Adipocyte (in vitro differentiated cells): ENCODE results near the gene ARL14.

ENCODE experiments used
- DNase-seq: peaks from one replicate; pipeline ENCODE4 v3.0.0-alpha.2; 2015; ENCODE audit warnings: low read depth
- H3K27me3 ChIP-seq: replicated peaks from 2 replicates; pipeline ENCODE4 v1.7.0; 2013; ENCODE audit warnings: mild to moderate bottlenecking, low read length, moderate library complexity; ENCODE audit not compliant: control insufficient read depth, insufficient read depth
- H3K36me3 ChIP-seq: 2 replicates; pipeline ENCODE4 v1.7.0; 2013; ENCODE audit warnings: low read length, mild to moderate bottlenecking, moderate library complexity; ENCODE audit not compliant: control insufficient read depth, insufficient read depth, severe bottlenecking
- H3K4me1 ChIP-seq: 2 replicates; pipeline ENCODE4 v1.7.0; 2013; ENCODE audit warnings: mild to moderate bottlenecking, low read length, moderate library complexity; ENCODE audit not compliant: control insufficient read depth, insufficient read depth
- H3K4me3 ChIP-seq: 2 replicates; pipeline ENCODE4 v1.7.0; 2013; ENCODE audit warnings: mild to moderate bottlenecking, low read length, moderate library complexity
- H3K9ac ChIP-seq: 2 replicates; pipeline ENCODE4 v1.7.0; 2013; ENCODE audit warnings: mild to moderate bottlenecking, low read length, moderate library complexity
- H3K9me3 ChIP-seq: 2 replicates; pipeline ENCODE4 v1.7.0; 2013; ENCODE audit warnings: mild to moderate bottlenecking, low read length, moderate library complexity; ENCODE audit not compliant: control insufficient read depth

ARL14 gene

GRCh38 chr3:160653512-160653911, 23.4 kb upstream of the ARL14 start:
- Histone ChIP-seq H3K4me1 (no peaks in the 10 kb centered on the region), H3K27me3 (no peaks in the 10 kb centered on the region), H3K4me3 (no peak overlapping the region), H3K36me3 (no peaks in the 10 kb centered on the region), H3K9ac (no peak overlapping the region), H3K9me3 (no peaks in the 10 kb centered on the region)
- no peak for DNase-seq

DNA sequence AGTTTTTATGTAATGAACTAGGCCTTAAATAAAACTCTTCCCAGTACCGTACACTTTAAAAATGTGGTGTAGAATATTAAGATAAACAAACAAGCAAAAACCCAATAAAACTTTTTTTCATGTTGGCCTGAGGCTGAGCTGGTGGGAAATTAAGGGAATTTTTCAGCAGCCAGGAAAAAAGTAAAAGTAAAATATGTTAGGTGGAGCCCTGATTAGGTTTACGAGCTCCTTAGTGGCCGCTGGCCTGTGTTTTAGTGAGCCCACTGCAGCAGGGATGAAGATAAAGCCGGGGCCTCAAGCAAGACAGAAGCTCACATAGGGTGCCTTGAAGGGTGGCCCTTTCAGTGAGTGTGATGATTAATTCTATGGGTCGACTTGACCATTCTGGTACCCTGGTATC, 16.1 kb upstream of the ARL14 start:
- no peaks in the 10 kb centered on the region for H3K36me3 ChIP-seq
- H3K27me3 ChIP-seq = no peaks in the 10 kb centered on the region
- H3K4me1 ChIP-seq = no peaks in the 10 kb centered on the region
- H3K9me3 ChIP-seq = no peaks in the 10 kb centered on the region
- no peak overlapping the region for H3K9ac ChIP-seq
- H3K4me3 ChIP-seq = no peak overlapping the region
- DNase-seq = no peak

DNA sequence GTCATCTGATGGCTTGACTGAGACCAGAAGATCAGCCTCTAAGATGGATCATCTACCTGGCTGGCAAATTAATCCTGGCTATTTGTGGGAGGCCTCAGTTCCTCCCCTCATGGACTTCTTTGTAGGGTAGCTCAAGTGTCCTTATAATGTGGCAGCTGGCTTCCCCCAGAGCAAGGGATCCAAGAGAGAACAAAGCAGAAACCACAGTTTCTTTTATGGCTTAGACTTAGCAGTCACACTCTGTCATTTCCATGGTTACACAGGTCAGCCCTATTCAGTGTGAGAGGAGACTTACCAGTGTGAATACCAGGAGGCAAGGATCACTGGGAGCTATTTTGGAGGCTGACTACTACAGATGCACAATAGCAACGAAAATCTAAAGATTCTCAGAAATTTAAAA, 15.3 kb upstream of the ARL14 start:
- H3K4me3 ChIP-seq = no peak overlapping the region
- H3K4me1 ChIP-seq = no peaks in the 10 kb centered on the region
- H3K9me3 ChIP-seq = no peaks in the 10 kb centered on the region
- H3K9ac ChIP-seq = no peak overlapping the region
- no peaks in the 10 kb centered on the region for H3K36me3 ChIP-seq
- H3K27me3 ChIP-seq = no peaks in the 10 kb centered on the region
- DNase-seq = no peak

GRCh38 chr3:160665231-160665630, 11.7 kb upstream of the ARL14 start:
- no peak for DNase-seq
- H3K27me3 ChIP-seq = no peaks in the 10 kb centered on the region
- no peaks in the 10 kb centered on the region for H3K9me3 ChIP-seq
- no peak overlapping the region for H3K4me3 ChIP-seq
- no peaks in the 10 kb centered on the region for H3K4me1 ChIP-seq
- H3K36me3 ChIP-seq = no peaks in the 10 kb centered on the region
- no peak overlapping the region for H3K9ac ChIP-seq

- Histone ChIP-seq H3K4me3 (no peak overlapping the region), H3K4me1 (no peaks in the 10 kb centered on the region), H3K36me3 (no peaks in the 10 kb centered on the region), H3K9ac (no peak overlapping the region), H3K9me3 (no peaks in the 10 kb centered on the region), H3K27me3 (no peaks in the 10 kb centered on the region)
- peak; percentile 58 for DNase-seq
Observed at GRCh38 chr3:160665784-160666526, 11.0 kb upstream of the ARL14 start.

GRCh38 chr3:160667452-160667851, 9.5 kb upstream of the ARL14 start:
- peak; percentile 12 for DNase-seq

GRCh38 chr3:160668454-160668853, 8.5 kb upstream of the ARL14 start:
- no peak for DNase-seq
- Histone ChIP-seq H3K36me3 (no peaks in the 10 kb centered on the region), H3K4me1 (no peaks in the 10 kb centered on the region), H3K9ac (no peak overlapping the region), H3K27me3 (no peaks in the 10 kb centered on the region), H3K9me3 (no peaks in the 10 kb centered on the region), H3K4me3 (no peak overlapping the region)

More at GRCh38 chr3:160667452-160667851, 9.5 kb upstream of the ARL14 start:
- H3K36me3 ChIP-seq = no peaks in the 10 kb centered on the region
- H3K9me3 ChIP-seq = no peaks in the 10 kb centered on the region
- H3K27me3 ChIP-seq = no peaks in the 10 kb centered on the region
- H3K4me3 ChIP-seq = no peak overlapping the region
- H3K9ac ChIP-seq = no peak overlapping the region
- H3K4me1 ChIP-seq = no peaks in the 10 kb centered on the region

- Histone ChIP-seq H3K9ac (no peak overlapping the region), H3K9me3 (no peaks in the 10 kb centered on the region), H3K4me1 (no peaks in the 10 kb centered on the region), H3K27me3 (no peaks in the 10 kb centered on the region), H3K4me3 (no peak overlapping the region), H3K36me3 (no peaks in the 10 kb centered on the region)
- peak; percentile 5 for DNase-seq
Observed at GRCh38 chr3:160671231-160671630, 5.7 kb upstream of the ARL14 start.

DNA sequence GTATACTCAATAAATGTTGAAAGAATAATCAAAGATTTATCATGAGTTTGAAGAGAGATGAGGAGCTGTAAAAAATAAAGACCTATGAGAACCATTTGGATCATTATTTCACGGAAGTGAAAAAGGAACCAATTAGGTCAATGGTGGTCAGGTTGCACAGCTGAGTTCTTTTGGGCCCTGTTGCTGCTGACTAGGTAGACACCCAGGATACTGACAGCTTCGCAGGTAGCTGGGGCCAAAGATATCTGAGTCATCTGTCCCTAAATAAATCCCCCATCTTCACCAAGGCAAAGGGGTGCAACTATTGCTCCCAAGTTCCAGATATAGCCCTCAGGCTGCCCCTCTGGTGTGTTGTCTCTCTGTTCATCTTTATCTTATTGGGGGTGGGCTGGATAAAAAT, 5.0 kb upstream of the ARL14 start:
- Histone ChIP-seq H3K4me3 (no peak overlapping the region), H3K36me3 (no peaks in the 10 kb centered on the region), H3K27me3 (no peaks in the 10 kb centered on the region), H3K9ac (no peak overlapping the region), H3K9me3 (no peaks in the 10 kb centered on the region), H3K4me1 (no peaks in the 10 kb centered on the region)
- DNase-seq = no peak

GRCh38 chr3:160673188-160673587, 3.8 kb upstream of the ARL14 start:
- no peaks in the 10 kb centered on the region for H3K27me3 ChIP-seq
- DNase-seq = no peak
- H3K9me3 ChIP-seq = no peaks in the 10 kb centered on the region
- H3K4me1 ChIP-seq = peaks cover 7% of the 10 kb centered on the region
- H3K36me3 ChIP-seq = no peaks in the 10 kb centered on the region
- H3K4me3 ChIP-seq = no peak overlapping the region
- no peak overlapping the region for H3K9ac ChIP-seq

- no peak overlapping the region for H3K9ac ChIP-seq
- no peaks in the 10 kb centered on the region for H3K36me3 ChIP-seq
- H3K4me3 ChIP-seq = no peak overlapping the region
- peaks cover 7% of the 10 kb centered on the region for H3K4me1 ChIP-seq
- peaks cover 4% of the 10 kb centered on the region for H3K27me3 ChIP-seq
- H3K9me3 ChIP-seq = no peaks in the 10 kb centered on the region
- DNase-seq = no peak
Observed at GRCh38 chr3:160675566-160676124, 1.3 kb upstream of the ARL14 start.

- H3K4me1 ChIP-seq = peaks cover 7% of the 10 kb centered on the region
- H3K27me3 ChIP-seq = peaks cover 4% of the 10 kb centered on the region
- DNase-seq = peak; percentile 50
- no peaks in the 10 kb centered on the region for H3K36me3 ChIP-seq
- H3K9ac ChIP-seq = no peak overlapping the region
- no peak overlapping the region for H3K4me3 ChIP-seq
- no peaks in the 10 kb centered on the region for H3K9me3 ChIP-seq
Observed at GRCh38 chr3:160677459-160677881, 510 bp downstream of the ARL14 start.
